Measurements from ENCODE around the gene ABCA1.

Gene ABCA1

GRCh38 chr9:104841601-104842141 lies 86.3 kb downstream of the ABCA1 start:
- Histone ChIP-seq H3K27ac (ENCODE audit: low read depth, low read length, severe bottlenecking) (no peak overlapping the region), H3K36me3 (ENCODE audit: control insufficient read depth, insufficient read depth, low read length) (peaks cover 27% of the 10 kb centered on the region), H3K4me3 (ENCODE audit: extremely low read depth, insufficient read depth, low read length, poor library complexity, severe bottlenecking) (no peak overlapping the region), H3K9me3 (ENCODE audit: control insufficient read depth, low read length) (no peaks in the 10 kb centered on the region), H3K4me1 (ENCODE audit: control insufficient read depth, insufficient read depth, low read length, poor library complexity, severe bottlenecking) (peaks cover 10% of the 10 kb centered on the region)
- 89 to 90% methylated on average over 1 to 6 of the region's 7 CpGs for WGBS, 2 experiments (ENCODE audit: insufficient coverage in 2 of 2)

- peaks cover 13% of the 10 kb centered on the region for H3K4me1 ChIP-seq (ENCODE audit: control insufficient read depth, insufficient read depth, low read length, poor library complexity, severe bottlenecking)
- H3K4me3 ChIP-seq (ENCODE audit: extremely low read depth, insufficient read depth, low read length, poor library complexity, severe bottlenecking) = no peak overlapping the region
- no peak overlapping the region for H3K27ac ChIP-seq (ENCODE audit: low read depth, low read length, severe bottlenecking)
- 92 to 93% methylated on average over 4 of the region's 5 CpGs for WGBS, 2 experiments (ENCODE audit: insufficient coverage in 2 of 2)
- no peaks in the 10 kb centered on the region for H3K9me3 ChIP-seq (ENCODE audit: control insufficient read depth, low read length)
- H3K36me3 ChIP-seq (ENCODE audit: control insufficient read depth, insufficient read depth, low read length) = peaks cover 36% of the 10 kb centered on the region
Measured at GRCh38 chr9:104838958-104839357, 89.0 kb downstream of the ABCA1 start.

- WGBS, 2 experiments (ENCODE audit: insufficient coverage in 2 of 2) = 95% methylated on average over 2 to 3 of the region's 4 CpGs
- no peak overlapping the region for H3K27ac ChIP-seq (ENCODE audit: low read depth, low read length, severe bottlenecking)
- H3K9me3 ChIP-seq (ENCODE audit: control insufficient read depth, low read length) = no peaks in the 10 kb centered on the region
- peaks cover 3% of the 10 kb centered on the region for H3K4me1 ChIP-seq (ENCODE audit: control insufficient read depth, insufficient read depth, low read length, poor library complexity, severe bottlenecking)
- H3K36me3 ChIP-seq (ENCODE audit: control insufficient read depth, insufficient read depth, low read length) = peaks cover 44% of the 10 kb centered on the region
- H3K4me3 ChIP-seq (ENCODE audit: extremely low read depth, insufficient read depth, low read length, poor library complexity, severe bottlenecking) = no peak overlapping the region
Measured at GRCh38 chr9:104836767-104837166, 91.2 kb downstream of the ABCA1 start.

- H3K4me1 ChIP-seq (ENCODE audit: control insufficient read depth, insufficient read depth, low read length, poor library complexity, severe bottlenecking) = peaks cover 3% of the 10 kb centered on the region
- no peak overlapping the region for H3K4me3 ChIP-seq (ENCODE audit: extremely low read depth, insufficient read depth, low read length, poor library complexity, severe bottlenecking)
- 88% methylated on average over 1 of the region's 1 CpG; no CpG with 5 or more reads in 1 of the 2 experiments for WGBS, 2 experiments (ENCODE audit: insufficient coverage in 2 of 2)
- H3K36me3 ChIP-seq (ENCODE audit: control insufficient read depth, insufficient read depth, low read length) = peaks cover 45% of the 10 kb centered on the region
- peak overlapping the region; percentile 36 for H3K27ac ChIP-seq (ENCODE audit: low read depth, low read length, severe bottlenecking)
- no peaks in the 10 kb centered on the region for H3K9me3 ChIP-seq (ENCODE audit: control insufficient read depth, low read length)
Measured at GRCh38 chr9:104836235-104836634, 91.7 kb downstream of the ABCA1 start.

- H3K36me3 ChIP-seq (ENCODE audit: control insufficient read depth, insufficient read depth, low read length) = peaks cover 50% of the 10 kb centered on the region
Measured at GRCh38 chr9:104835161-104835560, 92.8 kb downstream of the ABCA1 start.

GRCh38 chr9:104833696-104834095 lies 94.3 kb downstream of the ABCA1 start:
- WGBS, 2 experiments (ENCODE audit: insufficient coverage in 2 of 2) = 88 to 96% methylated on average over 6 of the region's 6 CpGs
- Histone ChIP-seq H3K4me1 (ENCODE audit: control insufficient read depth, insufficient read depth, low read length, poor library complexity, severe bottlenecking) (peaks cover 12% of the 10 kb centered on the region), H3K4me3 (ENCODE audit: extremely low read depth, insufficient read depth, low read length, poor library complexity, severe bottlenecking) (no peak overlapping the region), H3K27ac (ENCODE audit: low read depth, low read length, severe bottlenecking) (no peak overlapping the region), H3K9me3 (ENCODE audit: control insufficient read depth, low read length) (no peaks in the 10 kb centered on the region), H3K36me3 (ENCODE audit: control insufficient read depth, insufficient read depth, low read length) (peaks cover 52% of the 10 kb centered on the region)

More at GRCh38 chr9:104835161-104835560, 92.8 kb downstream of the ABCA1 start:
- WGBS, 2 experiments (ENCODE audit: insufficient coverage in 2 of 2) = 94 to 96% methylated on average over 3 of the region's 3 CpGs
- Histone ChIP-seq H3K9me3 (ENCODE audit: control insufficient read depth, low read length) (no peaks in the 10 kb centered on the region), H3K4me3 (ENCODE audit: extremely low read depth, insufficient read depth, low read length, poor library complexity, severe bottlenecking) (no peak overlapping the region), H3K27ac (ENCODE audit: low read depth, low read length, severe bottlenecking) (no peak overlapping the region), H3K4me1 (ENCODE audit: control insufficient read depth, insufficient read depth, low read length, poor library complexity, severe bottlenecking) (peaks cover 7% of the 10 kb centered on the region)

GRCh38 chr9:104831681-104832080 lies 96.3 kb downstream of the ABCA1 start:
- Histone ChIP-seq H3K9me3 (ENCODE audit: control insufficient read depth, low read length) (no peaks in the 10 kb centered on the region), H3K4me1 (ENCODE audit: control insufficient read depth, insufficient read depth, low read length, poor library complexity, severe bottlenecking) (peaks cover 14% of the 10 kb centered on the region), H3K4me3 (ENCODE audit: extremely low read depth, insufficient read depth, low read length, poor library complexity, severe bottlenecking) (no peak overlapping the region), H3K27ac (ENCODE audit: low read depth, low read length, severe bottlenecking) (no peak overlapping the region), H3K36me3 (ENCODE audit: control insufficient read depth, insufficient read depth, low read length) (peaks cover 64% of the 10 kb centered on the region)
- 89 to 100% methylated on average over 1 of the region's 3 CpGs for WGBS, 2 experiments (ENCODE audit: insufficient coverage in 2 of 2)

GRCh38 chr9:104826911-104827310 lies 101.0 kb downstream of the ABCA1 start:
- Histone ChIP-seq H3K36me3 (ENCODE audit: control insufficient read depth, insufficient read depth, low read length) (peaks cover 80% of the 10 kb centered on the region), H3K4me3 (ENCODE audit: extremely low read depth, insufficient read depth, low read length, poor library complexity, severe bottlenecking) (no peak overlapping the region)
- WGBS, 2 experiments (ENCODE audit: insufficient coverage in 2 of 2) = 81 to 94% methylated on average over 5 to 7 of the region's 7 CpGs

GRCh38 chr9:104826079-104826775 lies 101.7 kb downstream of the ABCA1 start:
- Histone ChIP-seq H3K4me3 (ENCODE audit: extremely low read depth, insufficient read depth, low read length, poor library complexity, severe bottlenecking) (no peak overlapping the region), H3K4me1 (ENCODE audit: control insufficient read depth, insufficient read depth, low read length, poor library complexity, severe bottlenecking) (peaks cover 16% of the 10 kb centered on the region), H3K36me3 (ENCODE audit: control insufficient read depth, insufficient read depth, low read length) (peaks cover 82% of the 10 kb centered on the region), H3K27ac (ENCODE audit: low read depth, low read length, severe bottlenecking) (no peak overlapping the region), H3K9me3 (ENCODE audit: control insufficient read depth, low read length) (no peaks in the 10 kb centered on the region)
- 95 to 100% methylated on average over 2 of the region's 3 CpGs for WGBS, 2 experiments (ENCODE audit: insufficient coverage in 2 of 2)

More at GRCh38 chr9:104826911-104827310, 101.0 kb downstream of the ABCA1 start:
- no peaks in the 10 kb centered on the region for H3K9me3 ChIP-seq (ENCODE audit: control insufficient read depth, low read length)
- peaks cover 16% of the 10 kb centered on the region for H3K4me1 ChIP-seq (ENCODE audit: control insufficient read depth, insufficient read depth, low read length, poor library complexity, severe bottlenecking)
- no peak overlapping the region for H3K27ac ChIP-seq (ENCODE audit: low read depth, low read length, severe bottlenecking)

GRCh38 chr9:104820336-104820735 lies 107.6 kb downstream of the ABCA1 start:
- Histone ChIP-seq H3K4me3 (ENCODE audit: extremely low read depth, insufficient read depth, low read length, poor library complexity, severe bottlenecking) (no peak overlapping the region), H3K4me1 (ENCODE audit: control insufficient read depth, insufficient read depth, low read length, poor library complexity, severe bottlenecking) (no peaks in the 10 kb centered on the region), H3K36me3 (ENCODE audit: control insufficient read depth, insufficient read depth, low read length) (peaks cover 85% of the 10 kb centered on the region), H3K27ac (ENCODE audit: low read depth, low read length, severe bottlenecking) (no peak overlapping the region), H3K9me3 (ENCODE audit: control insufficient read depth, low read length) (no peaks in the 10 kb centered on the region)
- 88 to 94% methylated on average over 4 of the region's 4 CpGs for WGBS, 2 experiments (ENCODE audit: insufficient coverage in 2 of 2)

- H3K9me3 ChIP-seq (ENCODE audit: control insufficient read depth, low read length) = no peaks in the 10 kb centered on the region
- H3K4me1 ChIP-seq (ENCODE audit: control insufficient read depth, insufficient read depth, low read length, poor library complexity, severe bottlenecking) = no peaks in the 10 kb centered on the region
- peaks cover 85% of the 10 kb centered on the region for H3K36me3 ChIP-seq (ENCODE audit: control insufficient read depth, insufficient read depth, low read length)
- H3K27ac ChIP-seq (ENCODE audit: low read depth, low read length, severe bottlenecking) = no peak overlapping the region
- H3K4me3 ChIP-seq (ENCODE audit: extremely low read depth, insufficient read depth, low read length, poor library complexity, severe bottlenecking) = no peak overlapping the region
- WGBS, 2 experiments (ENCODE audit: insufficient coverage in 2 of 2) = 100% methylated on average over 1 to 2 of the region's 3 CpGs
Measured at GRCh38 chr9:104819033-104819432, 108.9 kb downstream of the ABCA1 start.

Data from mesodermal cell (in vitro differentiated cells).